SJCRH30 (cell line): Measurements from ENCODE around the gene KIF3A. TPM values are rescaled to one million over a fixed set of nuclear protein-coding genes. Genes with fewer than 3 reads are reported as not detected.

Source experiments
- DNase-seq, 2 experiments: peaks; one replicate each; pipeline ENCODE4 v3.0.0-alpha.2; 2015 to 2020
- H3K27ac ChIP-seq: fragments of 250-450 bp; sonication (Bioruptor Pico); 2 replicates; pipeline ENCODE4 v1.5.1; 2020; ENCODE audit warnings: mild to moderate bottlenecking, moderate library complexity
- H3K27me3 ChIP-seq: fragments of 250-450 bp; sonication (Bioruptor Pico); 2 replicates; pipeline ENCODE4 v1.5.1; 2020; ENCODE audit warnings: mild to moderate bottlenecking, moderate library complexity
- H3K36me3 ChIP-seq: fragments of 250-450 bp; sonication (Bioruptor Pico); 2 replicates; pipeline ENCODE4 v1.5.1; 2020; ENCODE audit warnings: mild to moderate bottlenecking, moderate library complexity
- H3K4me1 ChIP-seq: fragments of 250-450 bp; sonication (Bioruptor Pico); 2 replicates; pipeline ENCODE4 v1.5.1; 2020; ENCODE audit warnings: mild to moderate bottlenecking, moderate library complexity
- H3K4me3 ChIP-seq: fragments of 250-450 bp; sonication (Bioruptor Pico); 2 replicates; pipeline ENCODE4 v1.5.1; 2020; ENCODE audit warnings: mild to moderate bottlenecking, moderate library complexity
- H3K9me3 ChIP-seq: fragments of 250-450 bp; sonication (Bioruptor Pico); replicated peaks from 2 replicates; pipeline ENCODE4 v1.5.1; 2020; ENCODE audit warnings: mild to moderate bottlenecking, moderate library complexity
- total RNA-seq: library from RNA; depleted of rRNA; stranded (reverse); fragments of >200 nt; shearing (Covaris generic); gene quantifications from 2 replicates; pipeline ENCODE4 v1.2.3, GENCODE V29; 2014

The KIF3A gene
- total RNA-seq, 1 experiment from 2014 or later = 8.3 TPM

DNA sequence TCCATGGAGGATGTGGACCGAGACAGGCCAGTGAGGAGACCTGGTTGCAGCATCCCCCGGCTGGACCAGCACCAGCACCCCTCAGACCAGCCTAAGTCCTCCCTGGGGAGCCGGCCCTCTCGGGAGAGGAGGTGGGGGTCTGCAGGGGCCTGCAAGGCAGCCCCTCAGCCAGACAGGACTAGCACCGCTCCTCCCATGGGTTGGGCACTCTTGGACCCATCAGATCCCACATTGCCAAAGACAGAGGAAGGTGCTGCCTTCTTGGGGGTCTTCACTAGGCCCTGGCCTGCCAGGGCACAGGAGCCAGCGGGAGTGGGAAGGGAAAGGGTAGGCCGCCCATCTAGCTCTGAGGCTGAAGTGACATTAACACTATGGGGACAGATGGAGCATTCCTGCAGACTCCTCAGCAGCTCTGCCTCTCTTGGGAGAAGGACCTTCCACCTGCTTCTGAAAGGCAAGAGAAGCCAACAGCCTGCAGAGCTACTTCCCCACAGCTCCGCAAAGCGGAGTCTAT lies 72.6 kb downstream of the KIF3A start:
- DNase-seq = no peak
- Histone ChIP-seq H3K9me3 (no peaks in the 10 kb centered on the region), H3K4me3 (no peak overlapping the region), H3K4me1 (no peaks in the 10 kb centered on the region; the same call in 1 of the 2 replicates), H3K36me3 (no peaks in the 10 kb centered on the region), H3K27me3 (no peaks in the 10 kb centered on the region), H3K27ac (no peak overlapping the region)

DNA sequence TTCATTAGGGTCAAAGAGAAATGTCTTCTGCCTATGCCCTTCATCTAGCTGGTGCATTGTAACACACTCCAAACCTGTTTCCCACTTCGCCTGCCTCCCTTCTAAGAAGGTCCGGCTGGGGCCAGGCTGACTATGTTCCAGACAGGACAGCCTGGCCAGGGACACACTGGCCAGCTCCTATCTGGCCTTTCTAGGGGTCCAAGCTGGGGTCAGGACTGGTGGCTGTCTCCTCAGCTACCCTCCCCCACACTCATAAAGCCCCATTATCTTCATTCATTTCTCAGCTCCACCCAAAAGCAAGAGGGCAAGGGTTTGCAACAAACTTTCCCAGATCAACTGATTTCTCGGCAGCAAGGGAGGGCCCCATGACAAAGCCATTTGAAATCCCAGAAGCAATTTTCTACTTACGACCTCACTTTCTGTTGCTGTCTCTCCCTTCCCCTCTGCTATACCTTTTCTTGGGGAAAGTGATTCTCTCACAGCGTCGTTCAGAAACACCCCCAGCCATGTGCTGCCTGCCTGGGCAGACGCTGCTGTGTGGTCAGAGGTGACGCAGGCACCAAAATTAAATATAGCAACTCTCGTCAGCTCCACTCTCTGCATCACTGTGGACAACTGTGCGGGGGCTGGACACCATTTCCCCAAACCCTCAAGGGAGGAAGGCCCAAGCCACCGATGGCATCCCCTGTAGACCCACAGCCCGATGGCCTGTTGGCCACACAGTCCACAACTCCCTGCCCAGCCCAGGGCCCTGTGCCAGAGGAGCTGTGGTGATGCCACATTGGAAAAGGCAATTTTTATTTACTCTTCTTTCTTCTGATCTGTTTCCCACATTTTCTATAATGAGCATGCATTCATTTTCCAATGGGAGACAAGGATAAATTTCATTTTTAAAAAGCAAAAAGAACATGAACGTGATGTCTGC lies 73.3 kb downstream of the KIF3A start:
- Histone ChIP-seq H3K4me3 (no peak overlapping the region), H3K27ac (no peak overlapping the region), H3K9me3 (no peaks in the 10 kb centered on the region), H3K4me1 (no peaks in the 10 kb centered on the region; the same call in 1 of the 2 replicates), H3K36me3 (no peaks in the 10 kb centered on the region), H3K27me3 (no peaks in the 10 kb centered on the region)
- DNase-seq = no peak

DNA sequence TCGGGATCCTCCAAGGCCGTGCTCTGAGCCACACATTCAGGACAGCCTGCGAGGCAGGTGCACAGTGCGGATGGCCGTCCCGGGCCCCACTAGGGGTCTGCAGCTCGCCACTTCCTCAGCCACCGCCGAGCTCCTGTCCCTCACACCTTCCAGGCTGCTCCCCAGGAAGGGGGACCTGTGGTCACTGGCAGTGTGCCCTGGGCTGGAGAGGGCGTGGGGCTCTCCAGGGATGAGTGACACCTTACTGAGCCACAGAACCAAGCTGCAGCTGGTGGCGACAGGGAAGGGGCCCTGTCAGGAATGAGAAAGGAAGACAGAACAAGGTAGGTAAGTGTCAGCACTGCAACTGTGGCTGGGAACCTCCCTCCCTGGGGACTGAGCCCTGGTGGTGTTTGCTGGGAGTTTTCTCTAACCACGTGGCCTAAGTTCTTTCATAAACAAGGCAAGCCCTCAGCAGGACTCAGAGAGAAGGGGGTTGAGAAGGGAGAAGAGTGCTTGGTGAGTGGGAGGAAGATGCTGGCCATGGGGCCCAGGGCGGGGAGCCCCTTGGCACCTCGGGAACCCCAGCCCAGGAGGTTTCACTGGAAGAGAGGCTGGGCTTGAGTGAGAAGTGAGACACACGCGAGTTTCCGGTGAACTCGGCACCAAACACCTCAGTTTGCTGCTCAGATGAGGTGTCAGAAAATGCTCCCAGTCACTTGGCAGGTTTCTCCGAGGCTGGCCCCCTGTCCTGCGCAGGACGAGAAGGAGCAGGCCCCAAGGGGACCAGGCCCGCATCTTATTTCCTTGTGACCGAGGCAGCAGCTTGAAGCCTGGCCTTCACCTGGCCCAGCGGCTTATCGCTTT lies 74.2 kb downstream of the KIF3A start:
- H3K4me1 ChIP-seq = no peaks in the 10 kb centered on the region; the same call in 1 of the 2 replicates
- H3K4me3 ChIP-seq = no peak overlapping the region
- H3K27ac ChIP-seq = no peak overlapping the region
- no peaks in the 10 kb centered on the region for H3K27me3 ChIP-seq
- no peaks in the 10 kb centered on the region for H3K9me3 ChIP-seq
- no peaks in the 10 kb centered on the region for H3K36me3 ChIP-seq
- peak; percentile 25 to 54 for DNase-seq

DNA sequence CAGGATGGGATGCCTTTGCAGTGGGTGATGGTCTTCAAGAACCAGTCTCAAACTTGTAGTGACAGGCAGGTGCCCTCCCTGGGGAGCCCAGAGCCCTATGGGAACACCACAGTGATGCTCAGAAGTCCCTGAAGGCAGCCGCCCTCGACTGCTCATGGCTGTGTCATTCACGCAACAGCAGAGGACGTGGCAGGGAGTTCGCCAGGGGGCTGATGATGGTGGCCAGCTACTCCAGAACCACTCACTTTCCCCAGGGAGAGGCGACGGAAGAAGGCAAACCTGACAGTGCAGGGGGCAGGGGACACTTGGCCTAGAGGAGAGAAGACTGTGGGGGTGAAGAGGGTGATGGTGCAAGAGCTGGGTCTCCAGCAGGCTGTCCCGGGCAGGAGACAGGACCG lies 75.3 kb downstream of the KIF3A start:
- H3K27me3 ChIP-seq = no peaks in the 10 kb centered on the region
- no peak for DNase-seq

GRCh38 chr5:132661231-132662003 lies 75.9 kb downstream of the KIF3A start:
- Histone ChIP-seq H3K27me3 (no peaks in the 10 kb centered on the region), H3K4me1 (no peaks in the 10 kb centered on the region; the same call in 1 of the 2 replicates), H3K4me3 (no peak overlapping the region), H3K36me3 (no peaks in the 10 kb centered on the region), H3K9me3 (no peaks in the 10 kb centered on the region), H3K27ac (no peak overlapping the region)
- DNase-seq = no peak

More for the DNA sequence above, 75.3 kb downstream of the KIF3A start:
- H3K36me3 ChIP-seq = no peaks in the 10 kb centered on the region
- no peak overlapping the region for H3K27ac ChIP-seq
- no peaks in the 10 kb centered on the region; the same call in 1 of the 2 replicates for H3K4me1 ChIP-seq
- no peaks in the 10 kb centered on the region for H3K9me3 ChIP-seq
- no peak overlapping the region for H3K4me3 ChIP-seq

- no peak overlapping the region for H3K4me3 ChIP-seq
- H3K9me3 ChIP-seq = no peaks in the 10 kb centered on the region
- H3K27me3 ChIP-seq = no peaks in the 10 kb centered on the region
- no peaks in the 10 kb centered on the region for H3K36me3 ChIP-seq
- no peaks in the 10 kb centered on the region; the same call in 1 of the 2 replicates for H3K4me1 ChIP-seq
- no peak for DNase-seq
- no peak overlapping the region for H3K27ac ChIP-seq
These were observed 77.5 kb downstream of the KIF3A start for GRCh38 chr5:132659598-132660493.

DNA sequence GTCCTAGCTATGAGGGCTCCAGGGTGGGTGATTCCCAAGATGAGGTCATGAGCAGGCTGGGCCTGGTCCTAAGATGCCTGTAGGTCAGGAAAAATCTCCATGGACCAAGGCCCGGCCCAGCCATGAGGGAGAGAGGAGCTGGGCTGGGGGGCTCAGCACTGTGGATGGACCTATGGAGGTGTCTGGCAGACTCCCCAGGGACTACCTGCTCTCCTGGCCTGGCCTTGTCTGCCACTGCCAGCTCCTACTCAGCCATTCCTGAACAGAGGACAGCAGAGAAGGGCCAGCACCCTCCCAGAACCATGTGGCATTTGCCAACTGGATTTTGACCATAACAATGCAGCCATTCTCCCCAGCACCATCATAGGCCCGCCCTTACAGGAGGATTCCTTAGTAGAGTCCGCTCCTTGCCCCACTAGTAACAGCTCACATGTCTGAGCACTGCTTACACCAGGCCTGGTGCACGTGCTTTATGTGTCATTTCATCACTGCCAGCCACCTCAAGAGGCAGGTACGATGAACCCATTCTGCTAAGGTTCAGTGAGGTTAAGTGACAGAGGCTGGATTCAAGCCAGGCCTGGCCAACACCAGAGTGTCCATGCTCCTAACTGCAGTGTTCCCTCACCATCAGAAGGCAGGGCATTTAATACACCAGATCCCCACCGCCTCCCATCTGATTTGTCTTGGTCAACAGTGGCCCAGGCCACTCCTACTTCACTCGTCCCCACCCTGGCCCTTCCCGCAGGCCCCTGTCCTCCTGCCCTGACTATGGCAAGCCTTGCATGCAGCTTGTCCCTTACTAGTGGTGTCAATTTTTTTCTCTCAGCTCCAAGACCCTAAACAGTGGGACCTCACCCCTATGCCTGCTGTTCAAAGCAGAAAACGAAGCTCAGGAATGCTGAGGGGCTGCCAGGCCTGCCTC lies 78.7 kb downstream of the KIF3A start:
- no peak for DNase-seq
- H3K27ac ChIP-seq = no peak overlapping the region
- no peaks in the 10 kb centered on the region for H3K27me3 ChIP-seq
- H3K9me3 ChIP-seq = no peaks in the 10 kb centered on the region
- no peak overlapping the region for H3K4me3 ChIP-seq
- H3K4me1 ChIP-seq = no peaks in the 10 kb centered on the region; the same call in 1 of the 2 replicates
- no peaks in the 10 kb centered on the region for H3K36me3 ChIP-seq

GRCh38 chr5:132657676-132658380 lies 79.5 kb downstream of the KIF3A start, which contains the start of gene IL13:
Gene IL13, plus strand, starts transcription at chr5:132658173. Its CDS starts 14 bp downstream, at chr5:132658187.
- H3K27ac ChIP-seq = no peak within 1 kb of the TSS
- no peaks in the 10 kb centered on the region for H3K36me3 ChIP-seq
- no peaks in the 10 kb centered on the region; the same call in 1 of the 2 replicates for H3K4me1 ChIP-seq
- no peak for DNase-seq
- no peak within 1 kb of the TSS for H3K4me3 ChIP-seq
- H3K27me3 ChIP-seq = no peaks in the 10 kb centered on the region
- no peaks in the 10 kb centered on the region for H3K9me3 ChIP-seq

GRCh38 chr5:132656774-132657355 lies 80.5 kb downstream of the KIF3A start:
- H3K27me3 ChIP-seq = no peaks in the 10 kb centered on the region
- H3K4me3 ChIP-seq = no peak overlapping the region
- no peak overlapping the region for H3K27ac ChIP-seq
- DNase-seq = no peak
- no peaks in the 10 kb centered on the region for H3K9me3 ChIP-seq
- H3K36me3 ChIP-seq = no peaks in the 10 kb centered on the region
- no peaks in the 10 kb centered on the region for H3K4me1 ChIP-seq

DNA sequence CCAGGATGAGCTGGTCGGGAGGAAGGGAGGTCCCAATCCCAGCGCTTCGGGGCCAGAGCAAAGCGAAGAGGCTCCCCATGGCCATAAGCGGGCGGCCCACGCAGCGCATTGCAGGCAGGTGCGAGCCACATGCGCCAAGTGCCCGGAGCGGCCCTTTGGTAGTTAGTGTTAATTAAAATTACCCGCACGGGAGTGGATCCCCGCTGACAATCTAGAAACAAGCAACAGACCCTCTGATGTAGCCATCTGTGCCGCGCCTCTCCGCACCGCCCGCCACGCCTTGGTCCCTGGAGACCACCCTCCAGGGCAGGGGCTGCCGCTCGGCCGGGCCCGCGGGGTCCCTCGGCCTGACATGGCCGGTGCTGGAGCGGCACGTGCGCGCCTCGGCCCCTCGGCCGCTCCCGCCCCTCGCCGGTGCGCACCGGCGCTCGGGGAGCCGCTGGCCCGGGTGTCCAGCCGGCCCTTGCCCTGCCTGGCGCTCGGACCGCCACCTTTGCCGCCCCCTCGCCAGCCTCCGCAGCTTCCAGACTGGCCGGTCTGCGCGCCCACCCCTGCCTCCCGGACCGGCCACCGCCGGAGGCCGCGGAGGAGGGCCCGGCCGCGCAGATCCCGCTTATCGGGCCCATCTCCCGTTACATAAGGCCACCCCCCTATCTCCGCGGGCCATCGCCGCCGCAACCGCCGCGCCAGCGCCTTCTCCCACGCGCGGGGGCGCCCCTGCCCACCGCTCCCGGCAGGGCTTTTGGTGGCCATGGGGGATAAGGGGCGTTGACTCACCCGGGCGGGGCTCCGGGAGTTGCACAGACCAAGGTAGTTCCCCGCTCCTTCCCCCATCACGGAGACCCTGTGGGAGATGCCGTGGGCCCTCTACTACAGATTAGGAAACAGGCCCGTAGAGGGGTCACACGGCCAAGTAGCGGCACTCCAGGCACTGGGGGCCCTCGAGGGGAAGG lies 81.2 kb downstream of the KIF3A start:
- Histone ChIP-seq H3K4me1 (no peaks in the 10 kb centered on the region), H3K27me3 (no peaks in the 10 kb centered on the region), H3K9me3 (no peaks in the 10 kb centered on the region), H3K36me3 (no peaks in the 10 kb centered on the region), H3K27ac (no peak overlapping the region), H3K4me3 (no peak overlapping the region)
- DNase-seq = no peak

DNA sequence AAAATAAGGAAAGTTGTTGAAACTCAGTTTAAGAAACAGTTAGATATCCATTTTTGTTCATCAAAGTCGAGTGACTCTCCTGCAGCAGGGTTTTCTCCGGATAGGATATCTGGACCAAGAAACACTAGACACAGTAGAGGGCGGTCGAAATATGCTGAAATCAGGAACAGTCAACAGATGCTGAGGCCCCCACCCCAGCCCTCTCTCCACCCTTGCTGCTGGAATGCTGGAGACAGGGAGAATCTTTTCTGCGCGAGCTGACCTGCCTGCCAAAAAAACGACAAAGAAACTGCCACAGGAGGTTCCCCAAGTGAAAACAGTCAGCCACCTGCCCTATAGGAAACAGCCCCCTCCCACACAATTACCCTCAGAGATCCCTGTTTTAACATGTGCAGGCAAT lies 83.6 kb downstream of the KIF3A start:
- H3K9me3 ChIP-seq = no peaks in the 10 kb centered on the region
- H3K4me3 ChIP-seq = no peak overlapping the region
- no peaks in the 10 kb centered on the region for H3K4me1 ChIP-seq
- H3K27me3 ChIP-seq = no peaks in the 10 kb centered on the region
- no peak for DNase-seq
- H3K27ac ChIP-seq = no peak overlapping the region
- H3K36me3 ChIP-seq = no peaks in the 10 kb centered on the region
